Measurements from ENCODE around the gene RNF40.
"Not testable (repeated sequence)": the region's sequence is repeated elsewhere in the genome, so short reads cannot be mapped to it uniquely, and the experiment has no call there.

Gene RNF40

GRCh38 chr16:30820952-30821421, 58.9 kb downstream of the RNF40 start:
- DNase-seq (ENCODE audit: low read depth) = no peak

- DNase-seq (ENCODE audit: low read depth) = not testable (repeated sequence)
These were observed 59.3 kb downstream of the RNF40 start for GRCh38 chr16:30821441-30821840.

GRCh38 chr16:30821891-30822290, 59.8 kb downstream of the RNF40 start:
- DNase-seq (ENCODE audit: low read depth) = no peak
